ENCODE results near the gene KIF1A.

The KIF1A gene

DNA sequence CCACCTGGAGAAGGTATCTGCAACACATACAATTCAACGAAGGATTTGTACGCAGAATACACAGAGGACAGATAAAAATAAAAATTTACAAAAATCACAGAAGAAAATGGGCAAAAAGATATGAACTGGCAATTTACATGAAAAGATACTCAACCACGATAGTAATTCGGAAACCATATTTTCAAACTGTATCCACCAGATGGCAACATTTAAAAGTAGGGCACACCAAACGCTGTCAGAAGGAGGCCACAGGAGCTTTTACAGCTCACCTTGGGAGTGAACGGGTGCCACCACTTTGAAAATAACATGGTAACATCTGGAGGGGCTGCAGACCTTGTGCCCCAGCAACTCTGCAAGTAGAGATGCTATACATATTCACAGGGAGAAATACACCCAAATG, 9.8 kb downstream of the KIF1A start:
- Histone ChIP-seq H3K79me2 (ENCODE audit: control insufficient read depth, insufficient read depth, low read length, unreplicated experiment) (no peaks in the 10 kb centered on the region), H3K4me1 (ENCODE audit: control insufficient read depth, insufficient read depth, low read length, unreplicated experiment) (no peaks in the 10 kb centered on the region), H3K4me3 (ENCODE audit: low read depth, low read length) (no peak overlapping the region), H2AFZ (ENCODE audit: low read length, unreplicated experiment) (no peak overlapping the region), H3K36me3 (ENCODE audit: insufficient read depth, low read length) (no peaks in the 10 kb centered on the region), H3K27ac (ENCODE audit: low read depth, low read length) (no peak overlapping the region), H3K27me3 (ENCODE audit: insufficient read depth, low read length) (peaks cover 38% of the 10 kb centered on the region)

DNA sequence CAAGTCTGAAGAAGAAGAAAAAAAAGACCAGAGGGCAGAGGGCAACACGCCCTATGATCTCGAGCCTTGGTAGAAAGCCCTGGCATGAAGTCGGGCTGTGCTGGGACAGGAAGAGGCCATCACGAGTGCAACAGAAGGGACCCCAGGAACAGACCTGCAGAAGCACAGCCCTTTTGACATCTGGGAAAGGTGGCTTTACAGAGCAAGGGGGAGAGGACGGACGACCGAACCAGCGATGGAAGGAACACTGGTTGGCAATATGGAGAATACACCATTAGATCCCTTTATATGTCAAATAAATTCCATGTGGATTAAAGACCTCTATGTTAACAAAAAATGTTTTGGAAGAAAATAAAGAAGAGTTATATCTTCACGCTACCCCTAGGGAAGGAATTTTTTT, 10.7 kb downstream of the KIF1A start:
- Histone ChIP-seq H2AFZ (ENCODE audit: low read length, unreplicated experiment) (no peak overlapping the region), H3K27me3 (ENCODE audit: insufficient read depth, low read length) (peaks cover 44% of the 10 kb centered on the region), H3K4me1 (ENCODE audit: control insufficient read depth, insufficient read depth, low read length, unreplicated experiment) (no peaks in the 10 kb centered on the region), H3K79me2 (ENCODE audit: control insufficient read depth, insufficient read depth, low read length, unreplicated experiment) (no peaks in the 10 kb centered on the region), H3K27ac (ENCODE audit: low read depth, low read length) (no peak overlapping the region), H3K36me3 (ENCODE audit: insufficient read depth, low read length) (no peaks in the 10 kb centered on the region), H3K4me3 (ENCODE audit: low read depth, low read length) (no peak overlapping the region)

DNA sequence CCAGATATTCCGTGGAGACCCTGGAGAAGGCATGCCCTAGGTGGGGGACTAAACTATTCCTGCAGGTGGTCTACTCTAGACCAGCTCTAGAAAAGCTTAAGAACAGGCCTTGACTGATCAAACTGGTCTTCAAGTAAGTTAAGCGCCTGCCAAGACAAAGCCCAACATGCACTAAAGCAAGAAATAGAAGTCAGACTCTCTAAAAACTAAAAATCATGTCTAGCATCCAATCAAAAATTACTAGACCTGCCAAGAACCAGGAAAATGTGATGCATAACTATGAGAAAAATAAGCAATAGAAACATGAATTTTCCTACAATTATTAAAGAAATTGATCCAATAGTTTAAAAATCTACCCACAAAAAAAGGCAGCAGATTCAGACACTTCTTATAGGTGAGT, 13.6 kb downstream of the KIF1A start:
- Histone ChIP-seq H3K27me3 (ENCODE audit: insufficient read depth, low read length) (peaks cover 70% of the 10 kb centered on the region), H3K4me1 (ENCODE audit: control insufficient read depth, insufficient read depth, low read length, unreplicated experiment) (no peaks in the 10 kb centered on the region), H3K36me3 (ENCODE audit: insufficient read depth, low read length) (no peaks in the 10 kb centered on the region), H3K4me3 (ENCODE audit: low read depth, low read length) (no peak overlapping the region), H3K27ac (ENCODE audit: low read depth, low read length) (no peak overlapping the region), H3K79me2 (ENCODE audit: control insufficient read depth, insufficient read depth, low read length, unreplicated experiment) (no peaks in the 10 kb centered on the region), H2AFZ (ENCODE audit: low read length, unreplicated experiment) (no peak overlapping the region)

DNA sequence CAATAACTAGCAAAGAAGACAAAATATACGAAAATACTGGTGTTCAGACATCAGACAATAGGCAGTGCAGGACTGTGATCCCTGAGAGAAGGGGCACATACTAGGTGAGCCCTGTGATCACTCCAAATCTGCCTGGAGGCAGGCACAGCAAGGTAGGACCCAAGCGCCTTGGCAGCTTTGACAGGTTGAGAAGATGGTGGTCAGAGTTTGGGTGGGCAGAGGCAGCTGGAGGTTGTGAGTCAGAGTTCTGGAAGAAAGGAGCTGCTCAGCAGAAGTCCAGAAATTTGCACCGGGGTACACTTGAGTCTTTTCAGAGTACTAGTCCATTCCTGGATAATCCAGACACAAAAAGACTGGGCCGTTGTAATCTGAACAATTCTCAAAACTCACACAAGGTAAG, 14.0 kb downstream of the KIF1A start:
- Histone ChIP-seq H3K4me3 (ENCODE audit: low read depth, low read length) (no peak overlapping the region), H3K4me1 (ENCODE audit: control insufficient read depth, insufficient read depth, low read length, unreplicated experiment) (no peaks in the 10 kb centered on the region), H2AFZ (ENCODE audit: low read length, unreplicated experiment) (no peak overlapping the region), H3K79me2 (ENCODE audit: control insufficient read depth, insufficient read depth, low read length, unreplicated experiment) (no peaks in the 10 kb centered on the region), H3K27ac (ENCODE audit: low read depth, low read length) (no peak overlapping the region), H3K27me3 (ENCODE audit: insufficient read depth, low read length) (peaks cover 75% of the 10 kb centered on the region), H3K36me3 (ENCODE audit: insufficient read depth, low read length) (no peaks in the 10 kb centered on the region)

DNA sequence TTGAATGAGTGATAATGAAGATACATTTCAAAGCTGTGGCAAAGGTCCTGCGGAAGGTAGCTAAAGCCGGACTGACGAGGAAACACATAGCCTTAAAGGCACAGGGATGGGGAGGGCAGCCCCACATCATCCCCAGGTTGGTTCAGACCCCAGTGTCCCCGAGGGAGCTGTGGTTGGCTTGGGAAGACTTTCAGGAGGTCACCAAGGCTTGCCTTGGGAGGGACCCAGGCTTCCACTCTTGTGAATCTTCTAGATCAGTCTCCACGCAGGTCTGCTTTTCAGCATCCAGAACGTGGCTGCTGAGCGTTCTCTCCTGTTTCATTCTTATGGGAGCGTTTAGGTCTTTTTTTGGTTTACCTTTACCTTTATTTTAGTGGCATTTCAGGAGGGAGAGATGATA, 16.8 kb downstream of the KIF1A start:
- peaks cover 86% of the 10 kb centered on the region for H3K27me3 ChIP-seq (ENCODE audit: insufficient read depth, low read length)
- no peak overlapping the region for H3K27ac ChIP-seq (ENCODE audit: low read depth, low read length)
- no peaks in the 10 kb centered on the region for H3K79me2 ChIP-seq (ENCODE audit: control insufficient read depth, insufficient read depth, low read length, unreplicated experiment)
- H3K4me1 ChIP-seq (ENCODE audit: control insufficient read depth, insufficient read depth, low read length, unreplicated experiment) = no peaks in the 10 kb centered on the region
- H3K4me3 ChIP-seq (ENCODE audit: low read depth, low read length) = no peak overlapping the region
- H3K36me3 ChIP-seq (ENCODE audit: insufficient read depth, low read length) = no peaks in the 10 kb centered on the region
- H2AFZ ChIP-seq (ENCODE audit: low read length, unreplicated experiment) = no peak overlapping the region

DNA sequence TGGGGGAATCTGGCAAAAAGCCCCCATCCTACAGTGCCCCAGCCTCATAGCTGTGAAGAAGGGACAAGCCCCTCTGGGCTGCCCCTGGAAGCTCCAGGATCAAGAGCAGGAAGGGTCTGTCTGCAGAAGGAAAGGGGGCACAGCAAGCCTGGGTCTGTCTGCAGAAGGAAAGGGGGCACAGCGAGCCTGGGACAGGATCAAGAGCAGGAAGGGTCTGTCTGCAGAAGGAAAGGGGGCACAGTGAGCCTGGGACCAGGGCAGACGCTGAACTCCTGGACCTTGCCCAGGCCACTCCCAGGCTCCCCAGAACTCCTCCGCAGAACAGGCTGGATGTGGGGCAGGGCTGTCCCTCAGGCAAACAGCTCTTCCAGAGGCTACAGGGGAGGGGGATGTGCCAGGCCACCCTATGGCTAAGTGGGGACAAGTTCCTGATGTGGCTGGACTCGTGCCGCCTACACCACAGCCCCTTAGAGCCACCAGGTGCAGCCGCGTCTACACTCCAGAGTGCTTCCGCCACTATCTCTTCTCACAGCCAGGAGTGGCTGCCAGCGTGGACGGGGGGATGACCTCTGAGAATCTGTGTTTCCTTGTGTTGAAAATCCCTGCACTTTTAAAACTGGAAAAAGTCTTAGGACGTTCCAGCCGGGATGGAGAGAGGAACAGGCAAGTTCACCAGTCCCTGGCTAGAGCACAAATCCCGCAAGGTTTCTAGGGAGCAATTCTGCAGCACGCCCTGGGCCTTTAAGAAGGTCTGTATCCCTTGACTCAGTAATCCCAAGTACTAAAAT, 20.8 kb downstream of the KIF1A start:
- H3K27ac ChIP-seq (ENCODE audit: low read depth, low read length) = no peak overlapping the region
- peaks cover 73% of the 10 kb centered on the region for H3K27me3 ChIP-seq (ENCODE audit: insufficient read depth, low read length)
- H3K4me1 ChIP-seq (ENCODE audit: control insufficient read depth, insufficient read depth, low read length, unreplicated experiment) = no peaks in the 10 kb centered on the region
- H2AFZ ChIP-seq (ENCODE audit: low read length, unreplicated experiment) = no peak overlapping the region
- no peak overlapping the region for H3K4me3 ChIP-seq (ENCODE audit: low read depth, low read length)
- no peaks in the 10 kb centered on the region for H3K79me2 ChIP-seq (ENCODE audit: control insufficient read depth, insufficient read depth, low read length, unreplicated experiment)
- H3K36me3 ChIP-seq (ENCODE audit: insufficient read depth, low read length) = no peaks in the 10 kb centered on the region

DNA sequence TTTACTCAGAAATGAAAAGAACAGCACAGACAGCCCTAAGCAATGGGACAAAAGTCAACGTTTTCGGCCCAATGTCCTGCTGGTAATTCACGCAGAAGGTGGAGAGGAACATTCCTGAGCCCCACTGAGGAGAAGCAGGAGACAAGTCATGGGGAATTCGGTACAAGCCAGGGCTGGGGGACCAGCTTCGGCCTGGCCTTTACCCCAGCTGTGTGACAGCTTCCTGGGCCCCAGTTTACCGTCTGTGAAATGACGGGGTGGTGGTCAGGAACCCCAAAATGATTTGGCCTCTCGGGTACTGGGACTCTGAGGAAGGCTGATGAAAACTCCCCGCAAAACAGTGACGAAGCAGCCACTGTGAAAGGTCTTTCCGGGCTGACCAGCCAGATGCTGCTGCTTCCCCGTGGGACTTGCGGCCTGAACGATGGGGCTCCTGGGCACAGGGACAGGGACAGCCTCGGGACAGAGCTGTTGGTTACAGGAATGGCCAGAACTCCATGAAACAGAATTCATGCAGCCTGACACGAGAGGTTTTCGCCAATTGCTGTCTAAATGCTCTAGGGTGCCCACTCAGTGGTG, 21.6 kb downstream of the KIF1A start:
- Histone ChIP-seq H3K4me1 (ENCODE audit: control insufficient read depth, insufficient read depth, low read length, unreplicated experiment) (no peaks in the 10 kb centered on the region), H3K27ac (ENCODE audit: low read depth, low read length) (no peak overlapping the region), H3K79me2 (ENCODE audit: control insufficient read depth, insufficient read depth, low read length, unreplicated experiment) (no peaks in the 10 kb centered on the region), H3K4me3 (ENCODE audit: low read depth, low read length) (no peak overlapping the region), H2AFZ (ENCODE audit: low read length, unreplicated experiment) (no peak overlapping the region), H3K36me3 (ENCODE audit: insufficient read depth, low read length) (no peaks in the 10 kb centered on the region), H3K27me3 (ENCODE audit: insufficient read depth, low read length) (peaks cover 67% of the 10 kb centered on the region)

DNA sequence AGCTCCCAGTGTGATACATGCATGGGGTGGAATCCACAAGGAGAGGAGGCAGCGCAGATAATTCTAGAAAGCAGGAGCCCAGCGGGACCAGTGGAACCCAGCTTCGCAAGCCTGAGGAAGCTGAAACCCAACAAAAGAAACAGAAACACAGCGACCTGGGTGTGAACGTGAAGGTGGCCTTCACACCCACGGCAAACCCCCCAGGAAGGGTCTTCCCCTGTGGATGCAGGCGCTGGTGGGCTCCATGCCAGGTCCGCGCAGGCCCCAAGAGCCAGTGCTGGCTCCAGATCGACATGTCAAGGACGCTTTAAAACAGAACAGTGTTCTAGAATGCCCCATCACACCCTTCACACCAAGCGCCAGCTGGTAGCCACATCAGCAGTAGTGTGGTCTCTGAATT, 22.1 kb downstream of the KIF1A start:
- Histone ChIP-seq H3K36me3 (ENCODE audit: insufficient read depth, low read length) (no peaks in the 10 kb centered on the region), H3K27me3 (ENCODE audit: insufficient read depth, low read length) (peaks cover 62% of the 10 kb centered on the region), H2AFZ (ENCODE audit: low read length, unreplicated experiment) (no peak overlapping the region), H3K79me2 (ENCODE audit: control insufficient read depth, insufficient read depth, low read length, unreplicated experiment) (no peaks in the 10 kb centered on the region), H3K4me3 (ENCODE audit: low read depth, low read length) (no peak overlapping the region), H3K4me1 (ENCODE audit: control insufficient read depth, insufficient read depth, low read length, unreplicated experiment) (no peaks in the 10 kb centered on the region), H3K27ac (ENCODE audit: low read depth, low read length) (no peak overlapping the region)

DNA sequence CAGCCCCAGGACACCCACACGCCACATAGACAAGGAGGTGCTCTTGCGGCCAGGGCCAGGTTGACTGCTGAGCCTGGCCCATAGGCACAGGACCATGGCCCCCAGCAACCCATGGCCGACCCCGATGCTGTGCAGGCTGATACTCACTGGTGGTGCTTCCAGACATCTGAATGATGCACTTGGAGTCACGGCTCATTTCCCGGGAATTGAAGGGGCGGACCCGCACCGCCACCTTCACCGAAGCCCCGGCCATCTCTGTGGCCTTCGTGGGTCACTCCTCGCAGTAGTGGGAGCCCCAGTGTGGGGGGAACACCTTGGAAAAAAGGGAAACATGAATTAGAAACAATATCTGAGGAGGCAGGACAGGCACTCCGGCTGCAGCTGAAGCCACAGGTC, 22.5 kb downstream of the KIF1A start:
- Histone ChIP-seq H3K36me3 (ENCODE audit: insufficient read depth, low read length) (no peaks in the 10 kb centered on the region), H3K27ac (ENCODE audit: low read depth, low read length) (no peak overlapping the region), H3K79me2 (ENCODE audit: control insufficient read depth, insufficient read depth, low read length, unreplicated experiment) (no peaks in the 10 kb centered on the region), H3K27me3 (ENCODE audit: insufficient read depth, low read length) (peaks cover 58% of the 10 kb centered on the region), H3K4me1 (ENCODE audit: control insufficient read depth, insufficient read depth, low read length, unreplicated experiment) (no peaks in the 10 kb centered on the region), H2AFZ (ENCODE audit: low read length, unreplicated experiment) (no peak overlapping the region), H3K4me3 (ENCODE audit: low read depth, low read length) (no peak overlapping the region)

DNA sequence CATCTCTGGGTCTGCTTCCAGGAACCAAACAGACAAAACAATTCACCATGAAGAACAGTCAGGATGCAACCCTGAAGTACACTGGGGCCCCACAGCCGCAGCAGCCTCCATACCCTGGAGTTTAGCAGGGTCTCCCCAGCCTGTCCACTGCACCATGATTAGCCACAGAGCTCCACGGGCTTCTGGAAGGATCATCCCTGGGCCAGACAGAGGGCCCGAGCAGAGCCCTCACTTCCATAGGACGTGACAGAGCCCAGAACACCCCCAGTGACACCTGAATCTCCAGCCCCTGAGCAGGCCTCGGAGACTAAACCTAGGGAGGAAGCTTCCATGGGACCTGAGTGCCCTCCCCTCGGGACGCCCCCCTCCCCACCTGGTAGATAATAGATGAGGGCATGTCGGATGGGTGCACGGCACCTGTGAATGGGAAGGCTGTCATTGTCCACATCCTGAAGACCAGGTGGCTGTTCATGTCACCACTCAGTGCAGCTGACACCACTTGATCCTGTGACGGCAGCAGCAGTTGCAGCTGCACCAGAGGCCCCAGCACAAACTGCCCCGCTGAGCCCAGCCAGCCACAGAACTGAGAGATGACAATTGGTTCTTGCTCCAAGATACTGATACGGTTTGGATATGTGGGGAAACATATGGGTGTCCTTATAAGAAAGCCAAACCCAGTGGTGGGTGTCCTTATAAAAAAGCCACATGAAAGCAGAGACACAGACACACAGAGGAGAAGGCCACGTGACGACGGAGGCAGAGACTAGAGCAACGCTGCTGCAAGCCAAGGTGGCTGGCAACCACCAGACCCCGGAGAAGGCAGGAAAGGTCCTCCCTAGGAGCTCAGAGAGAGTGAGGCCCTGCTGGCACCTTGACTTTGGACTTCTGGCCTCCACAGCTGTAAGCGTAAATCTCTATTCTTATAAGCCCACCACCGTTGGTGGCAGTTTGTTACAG, 23.2 kb downstream of the KIF1A start:
- Histone ChIP-seq H3K79me2 (ENCODE audit: control insufficient read depth, insufficient read depth, low read length, unreplicated experiment) (no peaks in the 10 kb centered on the region), H3K27me3 (ENCODE audit: insufficient read depth, low read length) (peaks cover 51% of the 10 kb centered on the region), H3K27ac (ENCODE audit: low read depth, low read length) (no peak overlapping the region), H2AFZ (ENCODE audit: low read length, unreplicated experiment) (no peak overlapping the region), H3K4me3 (ENCODE audit: low read depth, low read length) (no peak overlapping the region), H3K4me1 (ENCODE audit: control insufficient read depth, insufficient read depth, low read length, unreplicated experiment) (no peaks in the 10 kb centered on the region), H3K36me3 (ENCODE audit: insufficient read depth, low read length) (no peaks in the 10 kb centered on the region)

All from ACC112 (cell line).